Epithelial cell of esophagus (primary cell): ENCODE measurements around the gene TOLLIP.

Experiments
- DNase-seq: peaks from one replicate; pipeline ENCODE4 v3.0.0; 2010; ENCODE audit warnings: low read depth
- H3K4me3 ChIP-seq: 2 replicates; pipeline ENCODE4 v1.5.1; 2011; ENCODE audit warnings: mild to moderate bottlenecking, low read length, control low read depth
- CTCF ChIP-seq: IDR thresholded peaks from 2 replicates; pipeline ENCODE4 v1.5.1; 2011; ENCODE audit warnings: low read depth, mild to moderate bottlenecking, low read length, control low read depth, inconsistent platforms; ENCODE audit not compliant: insufficient read depth; ENCODE audit errors: missing control alignments

The TOLLIP gene

GRCh38 chr11:1289211-1289935, 20.1 kb downstream of the TOLLIP start:
- H3K4me3 ChIP-seq = no peak overlapping the region
- no peak for TF ChIP-seq CTCF
- no peak for DNase-seq

GRCh38 chr11:1288426-1289151, 20.8 kb downstream of the TOLLIP start:
- TF ChIP-seq CTCF = no peak
- H3K4me3 ChIP-seq = no peak overlapping the region
- DNase-seq = no peak

- no peak overlapping the region for H3K4me3 ChIP-seq
- no peak for TF ChIP-seq CTCF
- no peak for DNase-seq
Observed at GRCh38 chr11:1287928-1288327, 21.5 kb downstream of the TOLLIP start.

GRCh38 chr11:1285876-1286275, 23.6 kb downstream of the TOLLIP start:
- no peak for TF ChIP-seq CTCF
- no peak for DNase-seq
- no peak overlapping the region for H3K4me3 ChIP-seq

- TF ChIP-seq CTCF = no peak
- DNase-seq = no peak
- H3K4me3 ChIP-seq = no peak overlapping the region
Observed at GRCh38 chr11:1285316-1285744, 24.1 kb downstream of the TOLLIP start.

GRCh38 chr11:1283906-1284305, 25.5 kb downstream of the TOLLIP start:
- H3K4me3 ChIP-seq = no peak overlapping the region
- no peak for TF ChIP-seq CTCF
- DNase-seq = no peak

- DNase-seq = no peak
- TF ChIP-seq CTCF = no peak
- no peak overlapping the region for H3K4me3 ChIP-seq
Observed at GRCh38 chr11:1283091-1283511, 26.3 kb downstream of the TOLLIP start.
